Central memory CD8-positive, alpha-beta T cell (primary cell): Measurements from ENCODE around the gene ISG20L2.

Experiments
- ATAC-seq: fragments of 150-1000 bp; cut with Tn5 transposase; replicated peaks from 2 replicates; pipeline ENCODE4 v1.10.0; 2022; ENCODE audit warnings: mild to moderate bottlenecking, moderate FRiP score, moderate number of reproducible peaks; ENCODE audit not compliant: poor library complexity, severe bottlenecking; ENCODE audit errors: extremely low read depth
- DNase-seq, 2 donors: peaks; one replicate each; pipeline ENCODE4 v3.0.0; 2021; ENCODE audit warnings: low spot score in 2 of 2
- H3K27ac Mint-ChIP-seq: one replicate; pipeline ENCODE4 v1.8.0; 2022; ENCODE audit warnings: low read depth, mild to moderate bottlenecking, moderate library complexity, mixed read lengths
- H3K27me3 Mint-ChIP-seq: one replicate; pipeline ENCODE4 v1.8.0; 2022; ENCODE audit warnings: mixed read lengths
- H3K36me3 Mint-ChIP-seq: one replicate; pipeline ENCODE4 v1.8.0; 2022; ENCODE audit warnings: mild to moderate bottlenecking, moderate library complexity, mixed read lengths; ENCODE audit not compliant: insufficient read depth
- H3K4me1 Mint-ChIP-seq: one replicate; pipeline ENCODE4 v1.8.0; 2022; ENCODE audit warnings: mixed read lengths
- H3K4me3 Mint-ChIP-seq: one replicate; pipeline ENCODE4 v1.8.0; 2022; ENCODE audit warnings: mild to moderate bottlenecking, moderate library complexity, mixed read lengths
- H3K9me3 Mint-ChIP-seq: one replicate; pipeline ENCODE4 v1.8.0; 2022; ENCODE audit warnings: mixed read lengths

ISG20L2 gene

GRCh38 chr1:156750711-156751450 lies 22.3 kb upstream of the ISG20L2 start:
- Mint-ChIP-seq H3K4me3 (peak overlapping the region; percentile 88), H3K27me3 (no peaks in the 10 kb centered on the region), H3K9me3 (no peaks in the 10 kb centered on the region), H3K36me3 (peaks cover 17% of the 10 kb centered on the region), H3K4me1 (peaks cover 60% of the 10 kb centered on the region), H3K27ac (peak overlapping the region; percentile 98)
- ATAC-seq (peak; percentile 24), DNase-seq (peak in 1 of 2 donors; percentile 24)

DNA sequence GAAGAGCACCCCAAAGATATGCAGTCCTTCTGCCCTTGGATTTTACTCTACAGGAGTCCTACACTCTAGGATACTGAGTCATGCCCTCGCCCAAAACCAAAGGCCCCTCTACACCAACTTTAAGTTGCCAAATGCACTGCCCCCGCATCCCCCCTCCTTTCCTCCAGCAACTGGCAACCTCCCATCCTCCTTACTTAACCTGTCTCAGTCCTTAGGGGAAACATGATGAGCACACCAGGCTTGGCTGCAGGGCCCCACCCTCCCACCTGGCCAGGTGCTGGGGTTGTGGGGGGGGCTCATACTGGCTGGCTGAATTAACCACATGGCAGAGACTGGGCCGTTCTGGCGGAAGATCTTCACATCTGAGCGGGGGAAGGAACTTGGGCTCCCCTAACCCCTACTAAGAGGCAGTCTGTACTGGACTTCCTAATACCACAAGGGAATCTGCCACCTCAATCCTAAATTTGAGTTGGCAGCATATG lies 21.7 kb upstream of the ISG20L2 start:
- Mint-ChIP-seq H3K36me3 (peaks cover 18% of the 10 kb centered on the region), H3K9me3 (no peaks in the 10 kb centered on the region), H3K4me3 (peak overlapping the region; percentile 88), H3K27ac (peak overlapping the region; percentile 98), H3K27me3 (no peaks in the 10 kb centered on the region), H3K4me1 (peaks cover 62% of the 10 kb centered on the region)
- ATAC-seq (no peak), DNase-seq (no peak)

DNA sequence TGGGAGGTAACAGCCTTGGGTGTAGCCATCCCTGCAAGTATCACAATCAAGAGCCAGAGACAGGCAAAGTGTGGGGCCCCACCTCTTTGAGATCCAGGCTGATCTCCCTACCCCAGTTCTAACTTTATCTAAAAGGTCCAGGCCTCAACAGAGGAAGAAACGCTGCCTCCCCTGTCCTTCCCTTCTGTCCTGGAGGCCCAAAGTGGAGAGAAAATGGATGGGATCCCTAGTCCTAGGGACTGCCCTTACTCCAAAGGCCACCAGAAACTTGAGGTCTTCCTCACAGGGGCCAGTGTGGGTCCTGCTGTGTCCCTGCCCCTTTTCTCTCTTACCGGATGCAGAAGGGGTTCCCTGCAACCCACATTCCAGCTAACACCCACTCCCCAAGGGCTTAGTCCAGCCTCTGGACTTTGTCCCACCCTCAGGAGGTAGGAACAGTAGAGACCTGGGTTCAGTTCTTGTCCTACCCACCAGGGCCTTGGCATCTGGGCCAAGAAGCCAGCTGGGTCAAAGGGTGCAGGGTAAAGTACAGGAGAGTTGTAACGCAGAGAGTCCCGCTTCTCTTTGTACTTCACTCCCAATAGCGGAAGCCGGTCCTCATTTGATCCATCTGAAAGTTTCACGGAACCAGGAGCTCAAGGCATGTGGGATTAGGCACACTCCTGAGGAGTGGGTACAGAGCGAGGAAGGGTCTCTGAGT lies 21.0 kb upstream of the ISG20L2 start:
- H3K4me3 Mint-ChIP-seq, result peak overlapping the region; percentile 88
- peaks cover 58% of the 10 kb centered on the region for H3K4me1 Mint-ChIP-seq
- H3K36me3 Mint-ChIP-seq, result peaks cover 18% of the 10 kb centered on the region
- ATAC-seq, result no peak
- peak overlapping the region; percentile 98 for H3K27ac Mint-ChIP-seq
- no peaks in the 10 kb centered on the region for H3K27me3 Mint-ChIP-seq
- no peaks in the 10 kb centered on the region for H3K9me3 Mint-ChIP-seq
- no peak for DNase-seq

GRCh38 chr1:156748670-156749418 lies 20.3 kb upstream of the ISG20L2 start:
- Mint-ChIP-seq H3K36me3 (peaks cover 22% of the 10 kb centered on the region), H3K4me3 (peak overlapping the region; percentile 88), H3K9me3 (no peaks in the 10 kb centered on the region), H3K4me1 (peaks cover 58% of the 10 kb centered on the region), H3K27ac (peak overlapping the region; percentile 98), H3K27me3 (no peaks in the 10 kb centered on the region)
- DNase-seq (no peak), ATAC-seq (no peak)

- Mint-ChIP-seq H3K36me3 (peaks cover 17% of the 10 kb centered on the region), H3K4me1 (peaks cover 56% of the 10 kb centered on the region), H3K27ac (peak overlapping the region; percentile 98), H3K9me3 (no peaks in the 10 kb centered on the region), H3K4me3 (peak overlapping the region; percentile 88), H3K27me3 (no peaks in the 10 kb centered on the region)
- DNase-seq (no peak), ATAC-seq (no peak)
These were observed 19.4 kb upstream of the ISG20L2 start for GRCh38 chr1:156747742-156748669.

- H3K36me3 Mint-ChIP-seq, result peaks cover 19% of the 10 kb centered on the region
- H3K9me3 Mint-ChIP-seq, result no peaks in the 10 kb centered on the region
- H3K27ac Mint-ChIP-seq, result peak overlapping the region; percentile 98
- DNase-seq (peak; percentile 49 to 58), ATAC-seq (peak; percentile 41)
- H3K4me1 Mint-ChIP-seq, result peaks cover 55% of the 10 kb centered on the region
- peak overlapping the region; percentile 88 for H3K4me3 Mint-ChIP-seq
- H3K27me3 Mint-ChIP-seq, result no peaks in the 10 kb centered on the region
These were observed 18.4 kb upstream of the ISG20L2 start for GRCh38 chr1:156746728-156747631.

DNA sequence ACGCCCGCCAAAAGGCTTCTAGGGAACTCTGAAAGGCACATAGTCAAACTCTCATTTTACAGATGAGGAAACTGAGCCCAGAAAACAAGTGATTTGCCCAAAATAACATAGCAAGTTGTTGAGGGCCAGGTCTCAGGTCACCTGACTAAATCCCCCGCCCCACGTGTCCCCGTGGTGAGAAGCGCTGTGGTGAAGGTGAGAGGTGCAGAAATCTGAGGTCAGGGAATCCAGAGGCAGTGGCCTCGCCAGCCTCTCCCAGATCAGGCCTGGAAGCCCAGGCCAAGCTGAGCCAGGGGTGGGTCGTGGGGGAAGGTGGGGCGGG lies 17.8 kb upstream of the ISG20L2 start:
- no peak for DNase-seq
- H3K4me1 Mint-ChIP-seq, result peaks cover 61% of the 10 kb centered on the region
- no peaks in the 10 kb centered on the region for H3K27me3 Mint-ChIP-seq
- no peaks in the 10 kb centered on the region for H3K9me3 Mint-ChIP-seq
- peaks cover 21% of the 10 kb centered on the region for H3K36me3 Mint-ChIP-seq
- H3K27ac Mint-ChIP-seq, result peak overlapping the region; percentile 98
- H3K4me3 Mint-ChIP-seq, result peak overlapping the region; percentile 88
- no peak for ATAC-seq

DNA sequence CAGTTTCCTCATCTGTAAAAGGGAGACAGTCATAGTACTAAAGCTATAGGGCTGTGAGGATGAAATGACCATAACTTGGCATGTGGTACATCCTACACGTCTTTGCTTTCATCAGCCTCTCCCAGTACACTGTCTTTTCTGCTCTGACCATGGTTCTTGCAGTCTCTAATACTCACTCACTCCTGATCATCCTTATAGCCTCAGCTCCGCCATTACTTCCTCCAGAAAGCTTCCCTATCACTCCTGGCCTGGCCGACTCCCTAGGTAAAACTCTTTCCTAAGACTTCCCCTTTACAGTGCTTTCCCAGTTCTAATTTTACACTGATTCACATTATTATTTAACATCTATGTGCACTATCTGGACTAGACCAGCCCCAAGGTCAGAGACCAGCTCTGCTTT lies 17.3 kb upstream of the ISG20L2 start:
- DNase-seq, result no peak

GRCh38 chr1:156744786-156745419 lies 16.3 kb upstream of the ISG20L2 start:
- no peak overlapping the region for H3K27ac Mint-ChIP-seq
- H3K36me3 Mint-ChIP-seq, result peaks cover 25% of the 10 kb centered on the region
- H3K4me1 Mint-ChIP-seq, result peaks cover 65% of the 10 kb centered on the region
- ATAC-seq (no peak), DNase-seq (no peak)
- no peaks in the 10 kb centered on the region for H3K9me3 Mint-ChIP-seq
- no peaks in the 10 kb centered on the region for H3K27me3 Mint-ChIP-seq
- H3K4me3 Mint-ChIP-seq, result no peak overlapping the region

More for the DNA sequence above, 17.3 kb upstream of the ISG20L2 start:
- H3K9me3 Mint-ChIP-seq, result no peaks in the 10 kb centered on the region
- peaks cover 22% of the 10 kb centered on the region for H3K36me3 Mint-ChIP-seq
- peak overlapping the region; percentile 88 for H3K4me3 Mint-ChIP-seq
- H3K4me1 Mint-ChIP-seq, result peaks cover 66% of the 10 kb centered on the region
- H3K27ac Mint-ChIP-seq, result peak overlapping the region; percentile 98
- no peak for ATAC-seq
- no peaks in the 10 kb centered on the region for H3K27me3 Mint-ChIP-seq

- H3K4me3 Mint-ChIP-seq, result no peak overlapping the region
- peak overlapping the region; percentile 26 for H3K27ac Mint-ChIP-seq
- peaks cover 60% of the 10 kb centered on the region for H3K4me1 Mint-ChIP-seq
- ATAC-seq (no peak), DNase-seq (no peak)
- no peaks in the 10 kb centered on the region for H3K27me3 Mint-ChIP-seq
- no peaks in the 10 kb centered on the region for H3K9me3 Mint-ChIP-seq
- peaks cover 24% of the 10 kb centered on the region for H3K36me3 Mint-ChIP-seq
These were observed 15.8 kb upstream of the ISG20L2 start for GRCh38 chr1:156744344-156744743.
